ENCODE results near the gene PPM1L.

The PPM1L gene

DNA sequence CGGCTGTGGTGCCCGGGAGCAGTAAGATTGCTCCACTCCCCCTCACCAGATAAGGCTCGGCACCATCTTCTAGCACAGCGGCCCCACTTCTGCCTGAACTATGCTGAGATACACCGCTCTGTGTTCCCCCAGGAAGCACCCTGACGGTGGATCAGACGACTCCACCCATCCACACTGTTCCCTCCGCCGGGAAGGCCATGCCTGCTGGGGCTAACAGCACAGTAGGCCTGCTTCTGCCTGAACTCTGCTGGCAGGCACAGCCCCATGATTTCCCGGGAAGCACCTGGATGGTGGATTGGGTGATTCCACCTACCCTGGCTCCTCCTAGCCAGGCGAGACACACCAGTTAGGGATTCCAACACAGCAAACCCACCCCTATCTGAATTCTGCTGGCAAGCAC, 36.3 kb upstream of the PPM1L start:
- H3K14ac ChIP-seq (ENCODE audit: low read length in 2 of 2) = no peak overlapping the region
- H2BK120ac ChIP-seq (ENCODE audit: low read depth, low read length) = no peak overlapping the region
- no peak overlapping the region for H3K23ac ChIP-seq (ENCODE audit: low read length in 2 of 2)
- H3K18ac ChIP-seq (ENCODE audit: low read depth in 1 of 2, low read length in 2 of 2) = no peak overlapping the region
- H2BK15ac ChIP-seq (ENCODE audit: low read depth, poor library complexity, severe bottlenecking) = no peak overlapping the region
- no peak overlapping the region for H2AK5ac ChIP-seq (ENCODE audit: low read length, severe bottlenecking)
- peak overlapping the region; percentile 39 for H4K91ac ChIP-seq (ENCODE audit: low read length)
- no peak overlapping the region for H3K4me2 ChIP-seq (ENCODE audit: low read length, poor library complexity, severe bottlenecking)
- no peaks in the 10 kb centered on the region for H3K36me3 ChIP-seq (ENCODE audit: control insufficient read depth in 1 of 2, insufficient read depth in 2 of 2, low read depth in 1 of 2, low read length in 2 of 2)
- H2BK12ac ChIP-seq (ENCODE audit: low read length in 2 of 2) = no peak overlapping the region
- H3K79me1 ChIP-seq (replicated peaks; ENCODE audit: low read length, poor library complexity, severe bottlenecking) = no peaks in the 10 kb centered on the region
- H3K4me3 ChIP-seq (ENCODE audit: insufficient read depth in 1 of 2, low read depth in 1 of 2, low read length in 2 of 2) = no peak overlapping the region
- no peaks in the 10 kb centered on the region for H3K27me3 ChIP-seq (ENCODE audit: control insufficient read depth in 1 of 2, insufficient read depth in 1 of 2, low read length in 2 of 2)
- H3K9ac ChIP-seq (ENCODE audit: low read length) = no peak overlapping the region
- H3K4ac ChIP-seq (ENCODE audit: low read depth in 1 of 2, low read length in 2 of 2) = no peak overlapping the region
- no peak for DNase-seq
- no peak overlapping the region for H2AFZ ChIP-seq (ENCODE audit: low read depth, low read length)
- H2BK5ac ChIP-seq (ENCODE audit: low read depth, low read length, poor library complexity, severe bottlenecking) = no peak overlapping the region
- no peak overlapping the region for H3K27ac ChIP-seq (ENCODE audit: low read length, poor library complexity, severe bottlenecking)
- no peak overlapping the region for H4K8ac ChIP-seq (ENCODE audit: low read length)
- no peaks in the 10 kb centered on the region for H3K4me1 ChIP-seq (ENCODE audit: control insufficient read depth, insufficient read depth, low read depth, low read length)
- H3K9me3 ChIP-seq (ENCODE audit: control insufficient read depth, low read length) = peaks cover 7% of the 10 kb centered on the region
- 95% methylated on average over 11 of the region's 11 CpGs for WGBS

DNA sequence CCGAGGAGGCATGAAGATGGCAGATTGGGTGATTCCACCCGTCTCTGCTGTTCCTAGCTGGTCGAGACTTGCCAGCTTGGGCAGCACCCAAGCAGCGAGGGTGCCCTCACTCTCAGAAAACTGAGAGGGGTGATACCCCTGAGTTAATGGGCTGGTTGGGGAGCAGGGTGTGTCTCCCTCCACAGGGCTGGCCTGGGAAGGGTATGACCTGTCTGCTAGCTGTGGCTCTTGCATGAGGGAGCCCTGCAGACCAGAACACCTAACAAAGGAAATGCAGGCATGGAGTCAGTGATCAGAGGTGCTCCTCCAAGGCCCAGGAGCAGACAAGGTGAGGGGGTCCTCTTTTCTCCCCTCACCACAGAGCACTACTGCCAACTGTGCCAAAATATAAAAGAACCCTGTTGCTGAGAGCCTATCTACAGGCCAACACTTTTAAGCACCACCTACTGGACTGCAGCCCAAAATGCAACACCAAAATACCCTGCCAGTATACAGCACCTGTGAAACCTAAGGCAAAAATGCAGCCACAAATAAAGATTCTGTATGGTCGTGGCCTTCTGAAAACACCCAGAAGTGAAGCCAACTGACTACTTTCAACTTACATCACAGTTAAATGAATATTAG, 35.8 kb upstream of the PPM1L start:
- no peak for DNase-seq
- Histone ChIP-seq H3K23ac (ENCODE audit: low read length in 2 of 2) (no peak overlapping the region), H2AFZ (ENCODE audit: low read depth, low read length) (no peak overlapping the region), H3K9me3 (ENCODE audit: control insufficient read depth, low read length) (peaks cover 7% of the 10 kb centered on the region), H3K36me3 (ENCODE audit: control insufficient read depth in 1 of 2, insufficient read depth in 2 of 2, low read depth in 1 of 2, low read length in 2 of 2) (no peaks in the 10 kb centered on the region), H3K4me1 (ENCODE audit: control insufficient read depth, insufficient read depth, low read depth, low read length) (no peaks in the 10 kb centered on the region), H2BK5ac (ENCODE audit: low read depth, low read length, poor library complexity, severe bottlenecking) (no peak overlapping the region), H3K79me1 (replicated peaks; ENCODE audit: low read length, poor library complexity, severe bottlenecking) (no peaks in the 10 kb centered on the region), H3K4me3 (ENCODE audit: insufficient read depth in 1 of 2, low read depth in 1 of 2, low read length in 2 of 2) (no peak overlapping the region), H4K91ac (ENCODE audit: low read length) (no peak overlapping the region), H3K4me2 (ENCODE audit: low read length, poor library complexity, severe bottlenecking) (no peak overlapping the region), H3K9ac (ENCODE audit: low read length) (no peak overlapping the region), H3K27ac (ENCODE audit: low read length, poor library complexity, severe bottlenecking) (no peak overlapping the region), H2BK120ac (ENCODE audit: low read depth, low read length) (no peak overlapping the region), H3K18ac (ENCODE audit: low read depth in 1 of 2, low read length in 2 of 2) (no peak overlapping the region), H2BK15ac (ENCODE audit: low read depth, poor library complexity, severe bottlenecking) (no peak overlapping the region), H3K27me3 (ENCODE audit: control insufficient read depth in 1 of 2, insufficient read depth in 1 of 2, low read length in 2 of 2) (no peaks in the 10 kb centered on the region), H2BK12ac (ENCODE audit: low read length in 2 of 2) (no peak overlapping the region), H4K8ac (ENCODE audit: low read length) (no peak overlapping the region), H2AK5ac (ENCODE audit: low read length, severe bottlenecking) (no peak overlapping the region), H3K4ac (ENCODE audit: low read depth in 1 of 2, low read length in 2 of 2) (no peak overlapping the region), H3K14ac (ENCODE audit: low read length in 2 of 2) (no peak overlapping the region)
- WGBS = 86% methylated on average over 5 of the region's 5 CpGs

DNA sequence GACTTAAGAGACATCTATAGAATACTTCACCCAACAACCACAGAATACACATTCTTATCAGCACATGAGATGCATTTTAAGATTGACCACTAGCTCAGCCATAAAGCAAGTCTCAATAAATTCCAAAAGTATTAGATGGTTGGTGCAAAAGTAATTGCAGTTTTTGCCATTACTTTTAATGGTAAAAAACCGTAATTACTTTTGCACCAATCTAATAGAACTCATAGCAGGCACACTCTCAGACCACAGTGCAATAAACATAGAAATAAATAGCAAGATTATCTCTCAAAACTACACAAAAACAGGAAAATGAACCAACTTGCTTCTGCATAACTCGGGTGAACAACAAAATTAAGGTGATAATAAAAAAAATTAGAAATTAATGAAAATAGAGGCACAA, 33.7 kb upstream of the PPM1L start:
- Histone ChIP-seq H3K18ac (ENCODE audit: low read depth in 1 of 2, low read length in 2 of 2) (no peak overlapping the region), H3K4me3 (ENCODE audit: insufficient read depth in 1 of 2, low read depth in 1 of 2, low read length in 2 of 2) (no peak overlapping the region), H3K4me2 (ENCODE audit: low read length, poor library complexity, severe bottlenecking) (no peak overlapping the region), H4K91ac (ENCODE audit: low read length) (no peak overlapping the region), H3K27ac (ENCODE audit: low read length, poor library complexity, severe bottlenecking) (no peak overlapping the region), H3K79me1 (replicated peaks; ENCODE audit: low read length, poor library complexity, severe bottlenecking) (no peaks in the 10 kb centered on the region), H2BK5ac (ENCODE audit: low read depth, low read length, poor library complexity, severe bottlenecking) (no peak overlapping the region), H2AK5ac (ENCODE audit: low read length, severe bottlenecking) (no peak overlapping the region), H3K4me1 (ENCODE audit: control insufficient read depth, insufficient read depth, low read depth, low read length) (no peaks in the 10 kb centered on the region), H2BK15ac (ENCODE audit: low read depth, poor library complexity, severe bottlenecking) (no peak overlapping the region), H3K9me3 (ENCODE audit: control insufficient read depth, low read length) (peaks cover 7% of the 10 kb centered on the region), H3K36me3 (ENCODE audit: control insufficient read depth in 1 of 2, insufficient read depth in 2 of 2, low read depth in 1 of 2, low read length in 2 of 2) (no peaks in the 10 kb centered on the region), H3K14ac (ENCODE audit: low read length in 2 of 2) (no peak overlapping the region), H3K23ac (ENCODE audit: low read length in 2 of 2) (no peak overlapping the region), H2BK12ac (ENCODE audit: low read length in 2 of 2) (no peak overlapping the region), H3K4ac (ENCODE audit: low read depth in 1 of 2, low read length in 2 of 2) (no peak overlapping the region), H3K27me3 (ENCODE audit: control insufficient read depth in 1 of 2, insufficient read depth in 1 of 2, low read length in 2 of 2) (peaks cover 0 to 3% of the 10 kb centered on the region in 2 experiments), H3K9ac (ENCODE audit: low read length) (no peak overlapping the region), H4K8ac (ENCODE audit: low read length) (no peak overlapping the region), H2BK120ac (ENCODE audit: low read depth, low read length) (no peak overlapping the region), H2AFZ (ENCODE audit: low read depth, low read length) (no peak overlapping the region)
- DNase-seq = no peak
- 83% methylated on average over 1 of the region's 2 CpGs for WGBS

DNA sequence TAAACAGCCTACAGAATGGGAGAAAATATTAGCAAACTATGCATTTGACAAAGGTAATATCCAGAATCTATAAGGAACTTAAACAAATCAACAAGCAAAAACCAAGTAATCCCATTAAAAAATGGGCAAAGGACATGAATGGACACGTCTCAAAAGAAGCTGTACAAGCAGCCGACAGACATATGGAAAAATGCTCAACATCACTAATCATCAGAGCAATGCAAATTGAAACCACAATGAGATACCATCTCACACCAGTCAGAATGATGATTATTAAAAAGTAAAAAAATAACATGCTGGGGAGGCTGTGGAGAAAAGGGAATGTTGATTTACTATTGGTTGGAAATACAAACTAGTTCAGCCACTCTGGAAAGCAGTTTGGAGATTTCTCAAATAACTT, 30.7 kb upstream of the PPM1L start:
- no peak overlapping the region for H4K8ac ChIP-seq (ENCODE audit: low read length)
- H3K9me3 ChIP-seq (ENCODE audit: control insufficient read depth, low read length) = peaks cover 7% of the 10 kb centered on the region
- H3K79me1 ChIP-seq (replicated peaks; ENCODE audit: low read length, poor library complexity, severe bottlenecking) = no peaks in the 10 kb centered on the region
- H2BK120ac ChIP-seq (ENCODE audit: low read depth, low read length) = no peak overlapping the region
- H2AFZ ChIP-seq (ENCODE audit: low read depth, low read length) = no peak overlapping the region
- no peak overlapping the region for H3K23ac ChIP-seq (ENCODE audit: low read length in 2 of 2)
- WGBS = 71% methylated on average over 1 of the region's 2 CpGs
- H3K4ac ChIP-seq (ENCODE audit: low read depth in 1 of 2, low read length in 2 of 2) = no peak overlapping the region
- H3K4me3 ChIP-seq (ENCODE audit: insufficient read depth in 1 of 2, low read depth in 1 of 2, low read length in 2 of 2) = no peak overlapping the region
- DNase-seq = no peak
- no peak overlapping the region for H2BK12ac ChIP-seq (ENCODE audit: low read length in 2 of 2)
- H3K27me3 ChIP-seq (ENCODE audit: control insufficient read depth in 1 of 2, insufficient read depth in 1 of 2, low read length in 2 of 2) = peaks cover 3 to 4% of the 10 kb centered on the region in 2 experiments
- H3K4me1 ChIP-seq (ENCODE audit: control insufficient read depth, insufficient read depth, low read depth, low read length) = no peaks in the 10 kb centered on the region
- no peak overlapping the region for H2BK5ac ChIP-seq (ENCODE audit: low read depth, low read length, poor library complexity, severe bottlenecking)
- H2AK5ac ChIP-seq (ENCODE audit: low read length, severe bottlenecking) = no peak overlapping the region
- H4K91ac ChIP-seq (ENCODE audit: low read length) = no peak overlapping the region
- H3K9ac ChIP-seq (ENCODE audit: low read length) = no peak overlapping the region
- H3K27ac ChIP-seq (ENCODE audit: low read length, poor library complexity, severe bottlenecking) = no peak overlapping the region
- H2BK15ac ChIP-seq (ENCODE audit: low read depth, poor library complexity, severe bottlenecking) = no peak overlapping the region
- no peak overlapping the region for H3K18ac ChIP-seq (ENCODE audit: low read depth in 1 of 2, low read length in 2 of 2)
- H3K14ac ChIP-seq (ENCODE audit: low read length in 2 of 2) = no peak overlapping the region
- H3K4me2 ChIP-seq (ENCODE audit: low read length, poor library complexity, severe bottlenecking) = no peak overlapping the region
- no peaks in the 10 kb centered on the region for H3K36me3 ChIP-seq (ENCODE audit: control insufficient read depth in 1 of 2, insufficient read depth in 2 of 2, low read depth in 1 of 2, low read length in 2 of 2)

All from mesenchymal stem cell (in vitro differentiated cells and primary cell).